HEK293 (cell line): ENCODE data around the gene HOXA3.

ENCODE experiments used
- BCL6B ChIP-seq: fragments of 450-650 bp; formaldehyde crosslinking; IDR thresholded peaks from 2 replicates; pipeline ENCODE4 v1.5.1; 2017; ENCODE audit warnings: missing biosample characterization, missing genetic modification characterization
- CTCF ChIP-seq: fragments of 450-650 bp; formaldehyde crosslinking; IDR thresholded peaks from 2 replicates; pipeline ENCODE4 v1.5.1; 2016; ENCODE audit warnings: missing biosample characterization, missing genetic modification characterization
- ELK4 ChIP-seq: IDR thresholded peaks from 2 replicates; pipeline ENCODE4 v1.6.1; 2011; ENCODE audit warnings: mild to moderate bottlenecking, low read depth, low read length, borderline replicate concordance
- GLI2 ChIP-seq: fragments of 450-650 bp; formaldehyde crosslinking; IDR thresholded peaks from 2 replicates; pipeline ENCODE4; 2017; ENCODE audit warnings: missing biosample characterization, missing genetic modification characterization, low read depth, borderline replicate concordance
- GLIS2 ChIP-seq: fragments of 450-650 bp; formaldehyde crosslinking; IDR thresholded peaks from 2 replicates; pipeline ENCODE4 v1.5.1; 2016; ENCODE audit warnings: missing biosample characterization, missing genetic modification characterization
- HOXD13 ChIP-seq: sonication (generic); formaldehyde crosslinking; IDR thresholded peaks from 2 replicates; pipeline ENCODE4 v1.8.0; 2022; ENCODE audit warnings: missing genetic modification reagents, borderline replicate concordance
- MZF1 ChIP-seq: fragments of 450-650 bp; formaldehyde crosslinking; IDR thresholded peaks from 2 replicates; pipeline ENCODE4 v1.5.1; 2017; ENCODE audit warnings: missing biosample characterization, missing genetic modification characterization, borderline replicate concordance
- PRDM2 ChIP-seq: fragments of 450-650 bp; formaldehyde crosslinking; IDR thresholded peaks from 2 replicates; pipeline ENCODE4 v1.5.1; 2016; ENCODE audit warnings: missing biosample characterization, missing genetic modification characterization, borderline replicate concordance
- SCRT1 ChIP-seq: fragments of 450-650 bp; formaldehyde crosslinking; IDR thresholded peaks from 2 replicates; pipeline ENCODE4 v1.5.1; 2016; ENCODE audit warnings: missing biosample characterization, missing genetic modification characterization, borderline replicate concordance
- SP3 ChIP-seq: fragments of 450-650 bp; formaldehyde crosslinking; IDR thresholded peaks from 2 replicates; pipeline ENCODE4 v1.5.1; 2016; ENCODE audit warnings: missing biosample characterization, missing genetic modification characterization
- SP7 ChIP-seq: fragments of 450-650 bp; formaldehyde crosslinking; IDR thresholded peaks from 2 replicates; pipeline ENCODE4 v1.5.1; 2016; ENCODE audit warnings: missing biosample characterization, missing genetic modification characterization
- TRIM28 ChIP-seq: IDR thresholded peaks from 2 replicates; pipeline ENCODE4 v1.6.1; 2011; ENCODE audit warnings: low read length, control low read depth, borderline replicate concordance
- YY1 ChIP-seq: fragments of 450-650 bp; formaldehyde crosslinking; IDR thresholded peaks from 2 replicates; pipeline ENCODE4 v1.5.1; 2018; ENCODE audit warnings: missing biosample characterization, missing genetic modification characterization
- YY2 ChIP-seq: fragments of 450-650 bp; formaldehyde crosslinking; IDR thresholded peaks from 2 replicates; pipeline ENCODE4 v1.5.1; 2016; ENCODE audit warnings: missing biosample characterization, missing genetic modification characterization
- ZBTB17 ChIP-seq: fragments of 450-650 bp; formaldehyde crosslinking; IDR thresholded peaks from 2 replicates; pipeline ENCODE4 v1.5.1; 2016; ENCODE audit warnings: missing biosample characterization, missing genetic modification characterization
- ZNF175 ChIP-seq: fragments of 450-650 bp; formaldehyde crosslinking; IDR thresholded peaks from 2 replicates; pipeline ENCODE4 v1.5.1; 2016; ENCODE audit warnings: missing biosample characterization, missing genetic modification characterization
- ZNF214 ChIP-seq: fragments of 450-650 bp; formaldehyde crosslinking; IDR thresholded peaks from 2 replicates; pipeline ENCODE4 v1.5.1; 2017; ENCODE audit warnings: missing biosample characterization, mild to moderate bottlenecking, missing genetic modification characterization, borderline replicate concordance
- ZNF341 ChIP-seq: fragments of 450-650 bp; formaldehyde crosslinking; IDR thresholded peaks from 2 replicates; pipeline ENCODE4; 2016; ENCODE audit warnings: low read depth, missing biosample characterization, missing genetic modification characterization
- ZNF362 ChIP-seq: fragments of 450-650 bp; formaldehyde crosslinking; IDR thresholded peaks from 2 replicates; pipeline ENCODE4 v1.5.1; 2016; ENCODE audit warnings: missing biosample characterization, missing genetic modification characterization
- ZNF391 ChIP-seq: fragments of 450-650 bp; formaldehyde crosslinking; IDR thresholded peaks from 2 replicates; pipeline ENCODE4 v1.5.1; 2016; ENCODE audit warnings: low read depth, missing biosample characterization, missing genetic modification characterization, borderline replicate concordance
- ZNF426 ChIP-seq: fragments of 450-650 bp; formaldehyde crosslinking; IDR thresholded peaks from 2 replicates; pipeline ENCODE4 v1.5.1; 2017; ENCODE audit warnings: missing biosample characterization, missing genetic modification characterization, mild to moderate bottlenecking, inconsistent platforms, moderate library complexity
- ZNF560 ChIP-seq: fragments of 450-650 bp; formaldehyde crosslinking; IDR thresholded peaks from 2 replicates; pipeline ENCODE4 v1.5.1; 2017; ENCODE audit warnings: missing biosample characterization, missing genetic modification characterization, borderline replicate concordance
- ZNF571 ChIP-seq: fragments of 450-650 bp; formaldehyde crosslinking; IDR thresholded peaks from 2 replicates; pipeline ENCODE4 v1.5.0; 2017; ENCODE audit warnings: missing biosample characterization, missing genetic modification characterization
- ZNF600 ChIP-seq: fragments of 450-650 bp; formaldehyde crosslinking; IDR thresholded peaks from 2 replicates; pipeline ENCODE4 v1.5.1; 2016; ENCODE audit warnings: missing biosample characterization, missing genetic modification characterization
- ZNF623 ChIP-seq: fragments of 450-650 bp; formaldehyde crosslinking; IDR thresholded peaks from 2 replicates; pipeline ENCODE4 v1.5.1; 2016; ENCODE audit warnings: missing biosample characterization, missing genetic modification characterization
- ZNF792 ChIP-seq: fragments of 450-650 bp; formaldehyde crosslinking; IDR thresholded peaks from 2 replicates; pipeline ENCODE4 v1.5.1; 2016; ENCODE audit warnings: missing biosample characterization, missing genetic modification characterization
- ZSCAN16 ChIP-seq: fragments of 450-650 bp; formaldehyde crosslinking; IDR thresholded peaks from 2 replicates; pipeline ENCODE4 v1.5.1; 2016; ENCODE audit warnings: missing biosample characterization, missing genetic modification characterization
- ZSCAN30 ChIP-seq: fragments of 450-650 bp; IDR thresholded peaks from 2 replicates; pipeline ENCODE4 v1.5.1; 2018; ENCODE audit warnings: missing biosample characterization, mild to moderate bottlenecking, missing genetic modification characterization, moderate library complexity

Gene HOXA3

GRCh38 chr7:27116031-27116961 lies 36.1 kb downstream of the HOXA3 start (continued):
- TF ChIP-seq CTCF (tag by site-specific recombination) (no peak), ZSCAN16 (tag by site-specific recombination) (0 out of 2 replicates have a peak, but pooled peaks have one; percentile 62), ZSCAN30 (tag by site-specific recombination) (peak; percentile 99), ZNF560 (tag by site-specific recombination) (no peak), ZNF391 (tag by site-specific recombination) (no peak), ZNF571 (tag by site-specific recombination) (no peak), ZNF792 (tag by site-specific recombination) (no peak), ZNF341 (peak; percentile 38; the same call in 1 of the 2 replicates), GLIS2 (tag by site-specific recombination) (no peak), SP3 (no peak), PRDM2 (tag by site-specific recombination) (no peak), HOXD13 (CRISPR knock-in tag) (no peak), ZNF362 (tag by site-specific recombination) (no peak), ZNF426 (tag by site-specific recombination) (no peak), SCRT1 (tag by site-specific recombination) (no peak), YY2 (tag by site-specific recombination) (no peak), ZBTB17 (peak; percentile 73), ZNF623 (tag by site-specific recombination) (no peak), TRIM28 (no peak), ZNF175 (tag by site-specific recombination) (no peak), BCL6B (tag by site-specific recombination) (peak; percentile 91), GLI2 (tag by site-specific recombination) (0 out of 2 replicates have a peak, but pooled peaks have one; percentile 44), SP7 (tag by site-specific recombination) (peak; percentile 96), YY1 (tag by site-specific recombination) (no peak), ZNF214 (tag by site-specific recombination) (no peak), MZF1 (peak; percentile 30; the same call in 1 of the 2 replicates), ZNF600 (tag by site-specific recombination) (0 out of 2 replicates have a peak, but pooled peaks have one; percentile 7), ELK4 (no peak)
